ENCODE data around the gene HPSE2.

DNA sequence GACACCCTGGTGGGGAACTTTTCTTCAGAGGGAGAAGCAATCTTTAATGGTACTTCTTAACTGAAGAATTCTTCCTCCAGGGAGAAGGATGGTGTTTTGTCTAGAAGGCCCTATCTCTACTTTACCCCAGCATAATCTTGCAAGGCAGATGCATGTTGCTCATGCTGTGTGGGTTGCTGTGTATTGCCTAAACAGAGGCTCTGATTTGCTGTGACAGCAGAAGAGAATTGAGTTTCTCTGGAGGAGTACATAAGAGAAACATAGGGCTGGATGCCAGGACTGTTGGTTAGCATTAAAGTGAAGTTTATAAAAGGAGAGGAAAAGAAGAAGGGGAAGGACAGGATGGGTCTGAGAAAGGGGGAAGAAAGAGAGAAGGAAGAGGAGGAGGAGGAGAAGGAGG lies 540.8 kb downstream of the HPSE2 start:
- TF ChIP-seq, protein P1, sequence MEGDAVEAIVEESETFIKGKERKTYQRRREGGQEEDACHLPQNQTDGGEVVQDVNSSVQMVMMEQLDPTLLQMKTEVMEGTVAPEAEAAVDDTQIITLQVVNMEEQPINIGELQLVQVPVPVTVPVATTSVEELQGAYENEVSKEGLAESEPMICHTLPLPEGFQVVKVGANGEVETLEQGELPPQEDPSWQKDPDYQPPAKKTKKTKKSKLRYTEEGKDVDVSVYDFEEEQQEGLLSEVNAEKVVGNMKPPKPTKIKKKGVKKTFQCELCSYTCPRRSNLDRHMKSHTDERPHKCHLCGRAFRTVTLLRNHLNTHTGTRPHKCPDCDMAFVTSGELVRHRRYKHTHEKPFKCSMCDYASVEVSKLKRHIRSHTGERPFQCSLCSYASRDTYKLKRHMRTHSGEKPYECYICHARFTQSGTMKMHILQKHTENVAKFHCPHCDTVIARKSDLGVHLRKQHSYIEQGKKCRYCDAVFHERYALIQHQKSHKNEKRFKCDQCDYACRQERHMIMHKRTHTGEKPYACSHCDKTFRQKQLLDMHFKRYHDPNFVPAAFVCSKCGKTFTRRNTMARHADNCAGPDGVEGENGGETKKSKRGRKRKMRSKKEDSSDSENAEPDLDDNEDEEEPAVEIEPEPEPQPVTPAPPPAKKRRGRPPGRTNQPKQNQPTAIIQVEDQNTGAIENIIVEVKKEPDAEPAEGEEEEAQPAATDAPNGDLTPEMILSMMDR (IDR thresholded peaks at IDR 0.05; ENCODE audit: borderline replicate concordance, extremely low read depth, low read length, poor library complexity, severe bottlenecking): no peak
- no peak for TF ChIP-seq EZH2 (IDR thresholded peaks at IDR 0.05; ENCODE audit: borderline replicate concordance, low read depth, low read length, severe bottlenecking)

All from DND-41 (cell line).